B cell (primary cell): ENCODE results near the gene CYP2S1. TPM values are rescaled to one million over a fixed set of nuclear protein-coding genes. Genes with fewer than 3 reads are reported as not detected.

ENCODE experiments used
- ATAC-seq: fragments of 200-7000 bp; cut with Tn5 transposase; one replicate; pipeline ENCODE4 v1.10.0; 2021; ENCODE audit warnings: low read depth, mild to moderate bottlenecking, moderate number of reproducible peaks, moderate library complexity
- CTCF ChIA-PET: fragments of 350-600 bp; sonication (Branson Sonifier 250); formaldehyde crosslinking; loops from one replicate; lab custom pipeline; 2021; ENCODE audit warnings: antibody characterized with exemption, inconsistent platforms; lab: Charles Lee
- POLR2A ChIA-PET: fragments of 350-600 bp; sonication (Branson Sonifier 250); formaldehyde crosslinking; loops from one replicate; lab custom pipeline; 2021; ENCODE audit warnings: antibody characterized with exemption; lab: Charles Lee
- DNase-seq: peaks from one replicate; pipeline ENCODE4 v3.0.0; 2013
- H2AFZ ChIP-seq: 2 replicates; pipeline ENCODE4 v1.6.1; 2012; ENCODE audit warnings: mild to moderate bottlenecking, low read depth, low read length; ENCODE audit not compliant: insufficient read depth, poor library complexity, severe bottlenecking
- H3K27ac ChIP-seq, 2 donors: 1 replicate in 1 of 2; 2 replicates in 1 of 2; pipeline ENCODE4 v1.5.1; 2012 to 2013; ENCODE audit warnings: low read length in 2 of 2, mild to moderate bottlenecking in 2 of 2, moderate library complexity in 1 of 2
- H3K27me3 ChIP-seq, 4 experiments: fragments of 200-600 bp in 1 of 4; sonication (generic) in 1 of 4; replicated peaks in 1 of 4; 1 replicate in 2 of 4; 2 replicates in 2 of 4; pipeline versions ENCODE4 v1.6.1 to v1.7.0; 2013 to 2016; ENCODE audit warnings: low read length in 3 of 4, mild to moderate bottlenecking in 2 of 4, mixed read lengths in 1 of 4, moderate library complexity in 1 of 4; ENCODE audit not compliant: insufficient read depth in 4 of 4, control insufficient read depth in 3 of 4; ENCODE audit errors: control extremely low read depth in 1 of 4
- H3K36me3 ChIP-seq, 2 experiments: replicated peaks in 1 of 2; 1 replicate in 1 of 2; 2 replicates in 1 of 2; pipeline versions ENCODE4 v1.6.1 to v1.7.1; 2013; ENCODE audit warnings: low read length in 1 of 2; ENCODE audit not compliant: insufficient read depth in 2 of 2, control insufficient read depth in 1 of 2; ENCODE audit errors: control extremely low read depth in 1 of 2, extremely low read depth in 1 of 2
- H3K4me1 ChIP-seq, 2 donors: fragments of 200-600 bp in 1 of 2; sonication (generic) in 1 of 2; 1 replicate in 1 of 2; 2 replicates in 1 of 2; pipeline versions ENCODE4 v1.5.1 to v1.6.1; 2013 to 2017; ENCODE audit warnings: low read length in 2 of 2; ENCODE audit not compliant: control insufficient read depth in 2 of 2, insufficient read depth in 2 of 2
- H3K4me2 ChIP-seq: replicated peaks from 2 replicates; pipeline ENCODE3; 2012; ENCODE audit warnings: mild to moderate bottlenecking, low read depth, low read length; ENCODE audit not compliant: poor library complexity, severe bottlenecking
- H3K4me3 ChIP-seq, 5 experiments: fragments of 200-600 bp in 1 of 5; sonication (generic) in 1 of 5; 1 replicate in 3 of 5; 2 replicates in 2 of 5; pipeline versions ENCODE4 v1.5.1 to v1.7.0; 2011 to 2016; ENCODE audit warnings: low read length in 4 of 5, mild to moderate bottlenecking in 4 of 5, low read depth in 2 of 5, control low read depth in 1 of 5, moderate library complexity in 1 of 5; ENCODE audit not compliant: insufficient read depth in 1 of 5; ENCODE audit errors: control extremely low read depth in 1 of 5, extremely low read depth in 1 of 5
- H3K79me2 ChIP-seq: fragments of 200-600 bp; sonication (generic); one replicate; pipeline ENCODE4 v1.6.0; 2016; ENCODE audit warnings: low read length; ENCODE audit not compliant: control insufficient read depth, insufficient read depth
- H3K9ac ChIP-seq: fragments of 200-600 bp; sonication (generic); 2 replicates; pipeline ENCODE4 v1.6.1; 2017; ENCODE audit warnings: mild to moderate bottlenecking, low read length, moderate library complexity
- H3K9me3 ChIP-seq, 3 donors: one replicate each; pipeline versions ENCODE4 v1.6.1 to v1.7.1; 2013; ENCODE audit warnings: low read length in 2 of 3; ENCODE audit not compliant: control insufficient read depth in 2 of 3, insufficient read depth in 1 of 3; ENCODE audit errors: control extremely low read depth in 1 of 3
- H4K20me1 ChIP-seq: 2 replicates; pipeline ENCODE4 v1.6.0; 2012; ENCODE audit warnings: mild to moderate bottlenecking, low read length; ENCODE audit not compliant: insufficient read depth, control insufficient read depth, poor library complexity, severe bottlenecking
- H3K27ac Mint-ChIP-seq: one replicate; pipeline ENCODE4 v1.8.0; 2021; ENCODE audit warnings: mixed read lengths
- H3K27me3 Mint-ChIP-seq: one replicate; pipeline ENCODE4 v1.8.0; 2021; ENCODE audit warnings: mixed read lengths
- H3K4me1 Mint-ChIP-seq: one replicate; pipeline ENCODE4 v1.8.0; 2021; ENCODE audit warnings: mixed read lengths
- H3K4me3 Mint-ChIP-seq: one replicate; pipeline ENCODE4 v1.8.0; 2021; ENCODE audit warnings: mixed read lengths
- H3K9me3 Mint-ChIP-seq: one replicate; pipeline ENCODE4 v1.8.0; 2022; ENCODE audit warnings: mixed read lengths; ENCODE audit not compliant: insufficient read depth
- EZH2 ChIP-seq: IDR thresholded peaks from 2 replicates; pipeline ENCODE4 v1.6.1; 2012; ENCODE audit warnings: borderline replicate concordance, low read depth, mild to moderate bottlenecking, moderate library complexity, low read length; ENCODE audit not compliant: insufficient read depth, poor library complexity, severe bottlenecking
- WGBS: methylation state at CpG from one replicate; pipeline ENCODE4 v1.1.5; 2013; ENCODE audit warnings: missing lambda C conversion rate; ENCODE audit not compliant: insufficient coverage; 5-methylcytosine and 5-hydroxymethylcytosine counted together
- intact Hi-C: fragments of 100-400 bp; cut with micrococcal nuclease; formaldehyde crosslinking; loops from one replicate; pipeline ENCODE4 v1.10.0; 2022
- polyA plus RNA-seq: library from polyadenylated mRNA; depleted of rRNA; stranded (reverse); fragments of >200 nt; gene quantifications from 2 replicates; pipeline ENCODE4 v1.2.3, GENCODE V29; 2012
- total RNA-seq, 2 donors: library from RNA; stranded (reverse); fragments of 120-200 nt in 1 of 2; gene quantifications; 1 replicate in 1 of 2; 2 replicates in 1 of 2; pipeline versions ENCODE4 v1.2.3 to v1.2.4, GENCODE V29; 2013 to 2022
- TF ChIP-seq, protein P1 (sequence below): fragments of 200-600 bp; IDR thresholded peaks from one replicate; pipeline ENCODE4 v1.8.0; 2022; ENCODE audit warnings: antibody characterized with exemption, mild to moderate bottlenecking

CYP2S1 gene
- total and polyA plus RNA-seq, 2 donors (not counting 1 experiment from before 2014, with no cell fraction given), result 0.09 TPM; not detected in 1

DNA sequence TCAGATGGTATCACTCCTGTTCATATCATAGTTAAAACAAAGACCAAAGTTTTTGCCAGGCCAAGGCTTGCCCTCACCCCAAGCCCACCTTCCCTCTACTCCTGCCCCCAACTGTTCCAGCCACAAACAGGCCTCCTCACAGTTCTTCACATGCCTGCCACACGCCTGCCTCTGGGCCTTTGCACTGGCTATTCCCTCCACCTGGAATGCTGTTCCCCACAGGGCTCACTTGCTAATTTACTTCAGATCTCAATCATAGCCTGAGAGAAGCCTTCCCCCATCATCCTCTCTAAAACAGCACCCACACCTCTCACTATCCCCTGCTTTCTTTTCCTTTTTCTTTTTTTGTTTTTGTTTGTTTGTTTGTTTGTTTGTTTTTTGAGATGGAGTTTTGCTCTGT lies 21.1 kb downstream of the CYP2S1 start:
- Histone ChIP-seq H3K36me3 (no peaks in the 10 kb centered on the region), H3K79me2 (no peaks in the 10 kb centered on the region), H3K27ac (no peak overlapping the region), H3K4me3 (no peak overlapping the region), H2AFZ (no peak overlapping the region), H4K20me1 (no peaks in the 10 kb centered on the region), H3K27me3 (peaks cover 0 to 10% (median 2%) of the 10 kb centered on the region in 4 experiments), H3K9ac (no peak overlapping the region), H3K4me2 (no peak overlapping the region), H3K9me3 (no peaks in the 10 kb centered on the region), H3K4me1 (no peaks in the 10 kb centered on the region)
- ATAC-seq (no peak), DNase-seq (no peak)
- no peak overlapping the region for H3K27ac Mint-ChIP-seq
- TF ChIP-seq EZH2, result no peak
- TF ChIP-seq, protein P1, sequence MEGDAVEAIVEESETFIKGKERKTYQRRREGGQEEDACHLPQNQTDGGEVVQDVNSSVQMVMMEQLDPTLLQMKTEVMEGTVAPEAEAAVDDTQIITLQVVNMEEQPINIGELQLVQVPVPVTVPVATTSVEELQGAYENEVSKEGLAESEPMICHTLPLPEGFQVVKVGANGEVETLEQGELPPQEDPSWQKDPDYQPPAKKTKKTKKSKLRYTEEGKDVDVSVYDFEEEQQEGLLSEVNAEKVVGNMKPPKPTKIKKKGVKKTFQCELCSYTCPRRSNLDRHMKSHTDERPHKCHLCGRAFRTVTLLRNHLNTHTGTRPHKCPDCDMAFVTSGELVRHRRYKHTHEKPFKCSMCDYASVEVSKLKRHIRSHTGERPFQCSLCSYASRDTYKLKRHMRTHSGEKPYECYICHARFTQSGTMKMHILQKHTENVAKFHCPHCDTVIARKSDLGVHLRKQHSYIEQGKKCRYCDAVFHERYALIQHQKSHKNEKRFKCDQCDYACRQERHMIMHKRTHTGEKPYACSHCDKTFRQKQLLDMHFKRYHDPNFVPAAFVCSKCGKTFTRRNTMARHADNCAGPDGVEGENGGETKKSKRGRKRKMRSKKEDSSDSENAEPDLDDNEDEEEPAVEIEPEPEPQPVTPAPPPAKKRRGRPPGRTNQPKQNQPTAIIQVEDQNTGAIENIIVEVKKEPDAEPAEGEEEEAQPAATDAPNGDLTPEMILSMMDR, result no peak
- no peaks in the 10 kb centered on the region for H3K9me3 Mint-ChIP-seq
- 92% methylated on average over 1 of the region's 1 CpG for WGBS
- POLR2A ChIA-PET, result no interaction called here
- peaks cover 18% of the 10 kb centered on the region for H3K27me3 Mint-ChIP-seq
- H3K4me1 Mint-ChIP-seq, result peaks cover 2% of the 10 kb centered on the region
- intact Hi-C loops, result no loop called here
- H3K4me3 Mint-ChIP-seq, result no peak overlapping the region
- CTCF ChIA-PET, result no interaction called here

DNA sequence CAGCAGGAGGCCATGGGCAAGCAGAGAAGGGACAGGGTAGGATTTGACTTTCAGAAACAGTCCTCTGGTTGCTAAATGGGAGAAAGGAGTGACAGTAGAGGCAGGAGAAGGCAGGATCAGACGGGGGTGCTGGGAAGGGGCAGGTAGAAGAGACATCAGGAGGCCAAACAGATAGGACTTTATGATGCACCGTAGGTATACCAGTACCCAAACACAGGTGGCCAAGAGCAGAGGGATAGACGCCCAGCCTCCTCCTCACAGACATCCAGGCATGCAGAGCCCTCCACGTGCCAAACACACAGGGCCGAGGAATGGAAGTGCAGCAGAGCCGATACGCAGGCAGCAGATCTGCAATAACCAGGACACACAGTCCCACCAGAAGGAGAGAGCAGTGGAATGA lies 24.7 kb downstream of the CYP2S1 start:
- WGBS, result 90% methylated on average over 7 of the region's 7 CpGs
- intact Hi-C loops, result no loop called here
- Histone ChIP-seq H3K9ac (no peak overlapping the region), H4K20me1 (no peaks in the 10 kb centered on the region), H3K27ac (no peak overlapping the region), H3K27me3 (peaks cover 0 to 15% (median 3%) of the 10 kb centered on the region in 4 experiments), H3K9me3 (no peaks in the 10 kb centered on the region), H3K4me1 (no peaks in the 10 kb centered on the region), H3K4me2 (no peak overlapping the region), H3K79me2 (no peaks in the 10 kb centered on the region), H2AFZ (no peak overlapping the region), H3K36me3 (no peaks in the 10 kb centered on the region), H3K4me3 (no peak overlapping the region)
- ChIA-PET CTCF (no interaction called here), POLR2A (no interaction called here)
- no peak for DNase-seq
- TF ChIP-seq, protein P1, result no peak
- TF ChIP-seq EZH2, result no peak
- Mint-ChIP-seq H3K4me3 (no peak overlapping the region), H3K9me3 (no peaks in the 10 kb centered on the region), H3K27me3 (peaks cover 37% of the 10 kb centered on the region), H3K27ac (no peak overlapping the region), H3K4me1 (peaks cover 2% of the 10 kb centered on the region)
- ATAC-seq, result no peak
